A549 (cell line): ENCODE results near the gene DLEU7. TPM values are rescaled to one million over a fixed set of nuclear protein-coding genes. Genes with fewer than 3 reads are reported as not detected.

Experiments
- ATAC-seq, 2 experiments: fragments of 200-7000 bp in 1 of 2; fragments of >200 bp in 1 of 2; cut with Nextera tagmentation in 1 of 2; cut with Tn5 transposase in 1 of 2; 3 replicates each; pipeline versions ENCODE4 v1.8.0 to v1.9.1; 2018 to 2020; ENCODE audit warnings: mild to moderate bottlenecking in 1 of 2, moderate library complexity in 1 of 2
- CTCF ChIA-PET: fragments of 300-600 bp; sonication (Branson Sonifier 250); formaldehyde crosslinking; extraction: SDS; loops from one replicate; lab custom pipeline; 2021; ENCODE audit warnings: antibody characterized with exemption, inconsistent platforms; lab: Yijun Ruan, JAX
- POLR2A ChIA-PET: fragments of 350-600 bp; formaldehyde crosslinking; extraction: SDS; loops from one replicate; lab custom pipeline; 2021; ENCODE audit warnings: antibody characterized with exemption, inconsistent platforms; lab: Yijun Ruan, JAX
- DNase-seq, 2 experiments: peaks; one replicate each; pipeline versions ENCODE4 v3.0.0 to v3.0.0-alpha.2; 2011 to 2016; ENCODE audit warnings: low read depth in 1 of 2, low spot score in 1 of 2
- FAIRE-seq: peaks from 2 replicates; lab custom pipeline; 2011; peaks lifted over from hg19 to GRCh38; lab: Jason Lieb, UNC
- H3K27ac ChIP-seq, 2 experiments: fragments of >200 bp; sonication (Bioruptor Twin); formaldehyde crosslinking; 3 replicates each; pipeline ENCODE4 v1.5.1; 2016 to 2017
- H3K4me1 ChIP-seq: fragments of >200 bp; sonication (Bioruptor Twin); formaldehyde crosslinking; 3 replicates; pipeline ENCODE4 v1.6.1; 2016
- H3K4me2 ChIP-seq: fragments of >200 bp; sonication (Bioruptor Twin); formaldehyde crosslinking; 3 replicates; pipeline ENCODE4 v1.6.1; 2016
- H3K4me3 ChIP-seq: fragments of >200 bp; sonication (Bioruptor Twin); formaldehyde crosslinking; 3 replicates; pipeline ENCODE4 v1.5.1; 2016
- H3K9me3 ChIP-seq: fragments of >200 bp; sonication (Bioruptor Twin); formaldehyde crosslinking; 3 replicates; pipeline ENCODE4 v1.6.1; 2016
- CBX8 ChIP-seq: fragments of 200-600 bp; sonication (generic); IDR thresholded peaks from 2 replicates; pipeline ENCODE4 v1.6.1; 2016
- CHD4 ChIP-seq: fragments of 200-600 bp; sonication (generic); IDR thresholded peaks from 2 replicates; pipeline ENCODE4 v1.6.1; 2016; ENCODE audit warnings: antibody characterized with exemption, mild to moderate bottlenecking, borderline replicate concordance
- EHMT2 ChIP-seq: fragments of 200-600 bp; sonication (generic); IDR thresholded peaks from 2 replicates; pipeline ENCODE4 v1.6.1; 2016; ENCODE audit warnings: antibody characterized with exemption, low read depth, mild to moderate bottlenecking, moderate library complexity
- EP300 ChIP-seq, 2 experiments: fragments of >200 bp; sonication (Bioruptor Twin); formaldehyde crosslinking; IDR thresholded peaks; 2 replicates in 1 of 2; 3 replicates in 1 of 2; pipeline ENCODE4 v1.6.1; 2016 to 2017
- FOSB ChIP-seq: fragments of 250-450 bp; sonication (Bioruptor Pico); IDR thresholded peaks from 2 replicates; pipeline ENCODE4 v1.5.0; 2020; ENCODE audit warnings: mild to moderate bottlenecking, moderate library complexity
- HDAC2 ChIP-seq: fragments of 200-600 bp; sonication (generic); IDR thresholded peaks from 2 replicates; pipeline ENCODE4 v1.6.1; 2016
- HEYL ChIP-seq: fragments of 250-450 bp; sonication (Bioruptor Pico); IDR thresholded peaks from 2 replicates; pipeline ENCODE4 v1.8.0; 2021; ENCODE audit warnings: mild to moderate bottlenecking, moderate library complexity
- HOXA7 ChIP-seq: fragments of 250-450 bp; sonication (Bioruptor Pico); IDR thresholded peaks from 2 replicates; pipeline ENCODE4 v1.5.0; 2020; ENCODE audit warnings: mild to moderate bottlenecking, moderate library complexity
- JUNB ChIP-seq: fragments of >200 bp; sonication (Bioruptor Twin); formaldehyde crosslinking; IDR thresholded peaks from 2 replicates; pipeline ENCODE4 v1.6.1; 2016
- KDM5A ChIP-seq: fragments of 200-600 bp; sonication (generic); IDR thresholded peaks from 2 replicates; pipeline ENCODE4 v1.6.1; 2016; ENCODE audit warnings: antibody characterized with exemption, mild to moderate bottlenecking
- MAZ ChIP-seq: fragments of 150-350 bp; IDR thresholded peaks from 2 replicates; pipeline ENCODE4 v1.6.1; 2014; ENCODE audit warnings: antibody characterized with exemption, low read depth, low read length, borderline replicate concordance
- PHF8 ChIP-seq: fragments of 200-600 bp; sonication (generic); IDR thresholded peaks from 2 replicates; pipeline ENCODE4 v1.6.1; 2016; ENCODE audit warnings: low read depth, mild to moderate bottlenecking, antibody characterized with exemption, moderate library complexity, borderline replicate concordance
- POLR2AphosphoS2 ChIP-seq: conservative IDR thresholded peaks from 2 replicates; pipeline ENCODE4 v1.6.1; 2012; ENCODE audit warnings: low read length, improper control_type of control experiment, inconsistent platforms
- RAD21 ChIP-seq, 2 experiments: fragments of >200 bp in 1 of 2; sonication (Bioruptor Twin) in 1 of 2; formaldehyde crosslinking in 1 of 2; IDR thresholded peaks in 1 of 2; conservative IDR thresholded peaks in 1 of 2; 2 replicates in 1 of 2; 3 replicates in 1 of 2; pipeline ENCODE4 v1.6.1; 2012 to 2018; ENCODE audit warnings: inconsistent platforms in 1 of 2
- RCOR1 ChIP-seq: fragments of 150-350 bp; IDR thresholded peaks from 2 replicates; pipeline ENCODE4 v1.6.1; 2014; ENCODE audit warnings: antibody characterized with exemption, low read length, low read depth
- RFX5 ChIP-seq: fragments of 450-650 bp; IDR thresholded peaks from 2 replicates; pipeline ENCODE4 v1.7.1; 2014; ENCODE audit warnings: antibody characterized with exemption, mild to moderate bottlenecking, moderate library complexity
- RNF2 ChIP-seq: fragments of 200-600 bp; sonication (generic); IDR thresholded peaks from 2 replicates; pipeline ENCODE4 v1.6.1; 2016; ENCODE audit warnings: low read depth, mild to moderate bottlenecking, antibody characterized with exemption, moderate library complexity, borderline replicate concordance
- TFCP2L1 ChIP-seq: fragments of 250-450 bp; sonication (Bioruptor Pico); IDR thresholded peaks from 2 replicates; pipeline ENCODE4 v1.5.0; 2021; ENCODE audit warnings: mild to moderate bottlenecking
- TP53 ChIP-seq: fragments of 250-450 bp; sonication (Bioruptor Pico); IDR thresholded peaks from 2 replicates; pipeline ENCODE4 v1.5.0; 2021; ENCODE audit warnings: mild to moderate bottlenecking, moderate library complexity
- ZC3H11A ChIP-seq: fragments of 450-650 bp; IDR thresholded peaks from 2 replicates; pipeline ENCODE4 v1.6.1; 2014; ENCODE audit warnings: antibody characterized with exemption, mild to moderate bottlenecking
- WGBS: methylation state at CpG from one replicate; pipeline ENCODE4 v1.1.6; 2017; ENCODE audit errors: missing lambda C conversion rate; 5-methylcytosine and 5-hydroxymethylcytosine counted together
- polyA plus RNA-seq, 4 experiments: library from polyadenylated mRNA; depleted of rRNA in 3 of 4; stranded (reverse); fragments of >200 nt; fragmentation: RNase III in 1 of 4; extraction: RNeasy Plus Mini Kit Qiagen cat#74134 plus additional on column Dnase treatment in 1 of 4; gene quantifications; 2 replicates in 3 of 4; 3 replicates in 1 of 4; pipeline ENCODE4 v1.2.3, GENCODE V29; 2011 to 2017
- TF ChIP-seq, protein P1 (sequence below): IDR thresholded peaks from 2 replicates; pipeline ENCODE4 v1.6.1; 2012
- TF ChIP-seq, protein P2 (sequence below): fragments of 450-650 bp; IDR thresholded peaks from 2 replicates; pipeline ENCODE4 v1.6.1; 2014; ENCODE audit warnings: antibody characterized with exemption

The DLEU7 gene
- polyA plus RNA-seq, 2 of the 4 experiments (the other 2 are of a cell fraction) = not detected

DNA sequence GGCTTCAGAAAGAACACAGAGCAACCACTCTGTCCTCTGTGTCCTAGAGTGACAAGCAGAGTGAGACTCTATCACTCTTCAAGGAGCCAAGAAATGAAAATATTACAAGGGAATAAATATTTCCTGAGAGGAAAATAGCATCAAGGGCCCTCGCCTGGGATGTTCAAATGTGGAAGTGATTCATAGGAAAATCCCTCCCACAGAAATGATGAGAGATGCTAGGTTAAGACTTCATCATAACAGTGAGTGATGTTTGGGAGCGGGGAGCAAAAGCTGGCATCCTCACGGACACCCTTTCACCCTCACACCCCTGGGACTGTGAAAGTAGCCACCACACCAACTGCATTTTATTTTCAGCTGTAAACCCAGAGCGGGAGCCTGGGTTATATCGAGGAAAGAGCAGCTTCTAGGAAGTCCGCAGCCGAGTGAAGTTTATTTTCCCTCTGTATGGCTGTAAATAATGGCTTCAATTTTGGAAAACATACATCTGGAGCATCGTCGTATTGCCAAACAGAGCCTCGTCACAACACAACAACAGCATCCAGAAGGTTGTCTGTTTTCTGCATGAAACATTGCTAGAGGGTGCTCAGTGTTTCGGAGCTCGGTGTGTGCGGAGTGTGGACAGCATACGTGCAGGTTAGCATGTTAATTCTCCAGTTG lies 54.8 kb downstream of the DLEU7 start:
- no peak overlapping the region for H3K4me3 ChIP-seq
- no peak for ATAC-seq
- POLR2A ChIA-PET = no interaction called here
- CTCF ChIA-PET = no interaction called here
- TF ChIP-seq ZC3H11A (no peak), RNF2 (no peak), TFCP2L1 (CRISPR knock-in tag) (no peak), CBX8 (no peak), MAZ (no peak), CHD4 (no peak), HDAC2 (no peak), HOXA7 (CRISPR knock-in tag) (no peak), EP300 (IDR thresholded peaks at IDR 0.05) (no peak), RCOR1 (no peak), JUNB (no peak), FOSB (CRISPR knock-in tag) (no peak), RAD21 (conservative IDR thresholded peaks at IDR 0.05 in 1 of 2, IDR thresholded peaks at IDR 0.05 in 1 of 2) (no peak), HEYL (CRISPR knock-in tag) (no peak), EHMT2 (no peak), RFX5 (no peak)
- TF ChIP-seq, protein P1, sequence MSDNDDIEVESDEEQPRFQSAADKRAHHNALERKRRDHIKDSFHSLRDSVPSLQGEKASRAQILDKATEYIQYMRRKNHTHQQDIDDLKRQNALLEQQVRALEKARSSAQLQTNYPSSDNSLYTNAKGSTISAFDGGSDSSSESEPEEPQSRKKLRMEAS = no peak
- H3K4me2 ChIP-seq = no peak overlapping the region
- no peak for FAIRE-seq
- H3K9me3 ChIP-seq = no peaks in the 10 kb centered on the region
- DNase-seq = no peak
- no peak overlapping the region for H3K27ac ChIP-seq
- no peaks in the 10 kb centered on the region for H3K4me1 ChIP-seq
- 76% methylated on average over 14 of the region's 14 CpGs for WGBS

DNA sequence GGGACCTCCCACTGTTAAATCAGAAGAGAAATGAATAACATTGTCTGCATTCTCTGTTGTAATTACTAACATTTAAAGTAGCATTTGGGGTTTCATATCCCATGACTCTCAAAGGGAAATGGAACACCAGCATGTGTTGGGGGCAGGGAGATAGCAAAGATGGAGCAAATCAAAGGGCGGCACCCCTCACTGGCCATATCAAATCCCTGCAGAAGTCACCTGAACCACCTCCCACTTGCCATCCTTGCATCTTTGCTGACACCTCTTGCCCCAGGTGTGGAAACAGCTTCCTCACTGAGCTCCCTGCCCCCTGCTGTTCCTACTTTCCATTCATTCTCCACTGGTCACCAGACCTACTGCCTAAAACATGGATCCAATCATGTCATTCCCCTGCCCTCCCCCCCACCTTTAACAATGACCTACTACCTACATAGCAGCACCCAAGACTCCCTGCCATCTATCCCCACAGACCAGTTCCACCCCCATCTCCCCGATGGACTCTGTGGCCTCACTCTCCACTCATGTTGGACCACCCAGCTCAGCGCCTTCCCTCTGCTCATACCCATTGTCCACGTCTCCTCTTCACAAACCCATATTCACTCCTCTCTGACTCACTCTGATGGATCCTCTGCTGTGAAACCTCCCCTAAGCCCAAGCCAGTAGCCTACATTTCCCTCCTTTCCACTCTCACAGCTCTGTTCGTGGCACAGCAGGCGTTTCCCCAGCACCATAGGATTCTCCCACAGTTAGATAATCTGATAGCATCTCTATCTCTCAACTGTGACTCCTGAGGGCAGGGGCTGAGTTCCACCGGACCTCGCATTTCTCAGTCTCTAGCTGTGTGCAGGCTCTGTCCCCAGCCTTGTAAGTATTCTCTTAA lies 55.9 kb downstream of the DLEU7 start:
- Histone ChIP-seq H3K4me3 (no peak overlapping the region), H3K9me3 (no peaks in the 10 kb centered on the region), H3K4me2 (no peak overlapping the region), H3K27ac (no peak overlapping the region), H3K4me1 (no peaks in the 10 kb centered on the region)
- FAIRE-seq (no peak), ATAC-seq (no peak), DNase-seq (no peak)
- ChIA-PET POLR2A (no interaction called here), CTCF (no interaction called here)
- WGBS = 69% methylated on average over 8 of the region's 8 CpGs
- TF ChIP-seq POLR2AphosphoS2 = no peak
- TF ChIP-seq TFCP2L1 (CRISPR knock-in tag) = no peak
- no peak for TF ChIP-seq EHMT2
- TF ChIP-seq HDAC2 = no peak

DNA sequence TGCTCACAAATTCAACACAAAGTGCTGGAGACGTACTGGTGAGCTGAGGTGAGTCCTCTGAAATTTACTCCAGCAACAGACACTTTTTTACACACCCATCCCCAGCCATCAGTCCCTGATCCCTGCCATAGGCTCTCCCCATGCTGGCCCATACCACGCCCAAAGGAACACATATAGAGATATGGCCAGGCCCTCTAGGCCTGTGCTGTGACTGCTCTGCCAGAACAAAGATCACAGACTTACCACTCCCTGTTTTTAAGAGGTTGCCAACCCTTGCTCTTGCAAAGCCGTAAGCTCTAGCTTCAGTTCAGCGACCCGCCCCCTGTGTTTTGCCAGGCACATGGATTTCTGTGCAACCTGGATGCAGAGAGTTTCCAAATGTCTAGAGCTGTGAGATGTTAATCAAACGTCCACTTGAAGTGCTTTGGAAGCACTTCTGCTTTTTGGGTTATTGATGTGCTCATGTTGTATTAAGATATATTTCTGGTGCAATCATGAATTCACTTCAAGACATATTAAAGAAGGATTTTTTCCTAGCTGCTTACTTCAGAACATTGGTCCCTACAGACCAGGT lies 59.7 kb downstream of the DLEU7 start:
- DNase-seq = no peak
- POLR2A ChIA-PET = no interaction called here
- Histone ChIP-seq H3K4me1 (no peaks in the 10 kb centered on the region), H3K9me3 (no peaks in the 10 kb centered on the region), H3K4me2 (no peak overlapping the region), H3K4me3 (no peak overlapping the region), H3K27ac (no peak overlapping the region)
- FAIRE-seq = no peak
- no peak for ATAC-seq
- TF ChIP-seq RAD21 (conservative IDR thresholded peaks at IDR 0.05 in 1 of 2, IDR thresholded peaks at IDR 0.05 in 1 of 2) = no peak
- no peak for TF ChIP-seq TP53
- TF ChIP-seq KDM5A = no peak
- TF ChIP-seq PHF8 = no peak
- TF ChIP-seq, protein P2, sequence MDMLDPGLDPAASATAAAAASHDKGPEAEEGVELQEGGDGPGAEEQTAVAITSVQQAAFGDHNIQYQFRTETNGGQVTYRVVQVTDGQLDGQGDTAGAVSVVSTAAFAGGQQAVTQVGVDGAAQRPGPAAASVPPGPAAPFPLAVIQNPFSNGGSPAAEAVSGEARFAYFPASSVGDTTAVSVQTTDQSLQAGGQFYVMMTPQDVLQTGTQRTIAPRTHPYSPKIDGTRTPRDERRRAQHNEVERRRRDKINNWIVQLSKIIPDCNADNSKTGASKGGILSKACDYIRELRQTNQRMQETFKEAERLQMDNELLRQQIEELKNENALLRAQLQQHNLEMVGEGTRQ = no peak
- TF ChIP-seq CHD4 = no peak
- no peak for TF ChIP-seq CBX8
- 41% methylated on average over 6 of the region's 6 CpGs for WGBS
- CTCF ChIA-PET = interaction anchor here (1.1 to 1.4 kb wide), 2 partner anchors 22 to 613 kb away, joined by 4 to 5 read pairs; no protein-coding TSS in a partner anchor
